Nephron (organoid): ENCODE measurements around the gene CORO1C.

Source experiments
- H3K27ac Mint-ChIP-seq, 3 experiments: 2 replicates each; pipeline ENCODE4 v1.8.0; 2020; ENCODE audit warnings: mixed read lengths in 3 of 3, mild to moderate bottlenecking in 2 of 3, moderate library complexity in 1 of 3
- H3K27me3 Mint-ChIP-seq: 2 replicates; pipeline ENCODE4 v1.8.0; 2021; ENCODE audit warnings: low read depth, mild to moderate bottlenecking, moderate library complexity, mixed read lengths
- H3K36me3 Mint-ChIP-seq: 2 replicates; pipeline ENCODE4 v1.8.0; 2020; ENCODE audit warnings: low read depth, mixed read lengths
- H3K4me1 Mint-ChIP-seq: 2 replicates; pipeline ENCODE4 v1.8.0; 2020; ENCODE audit warnings: mixed read lengths
- H3K4me3 Mint-ChIP-seq, 3 experiments: 2 replicates each; pipeline ENCODE4 v1.8.0; 2020; ENCODE audit warnings: mild to moderate bottlenecking in 3 of 3, mixed read lengths in 3 of 3, moderate library complexity in 2 of 3
- H3K9me3 Mint-ChIP-seq: 2 replicates; pipeline ENCODE4 v1.8.0; 2020; ENCODE audit warnings: mixed read lengths
- TF ChIP-seq, protein P1 (sequence below), 3 experiments: fragments of 200-600 bp; sonication (generic); IDR thresholded peaks; one replicate each; pipeline ENCODE4 v1.5.0; 2021; ENCODE audit warnings: antibody characterized with exemption in 3 of 3; ENCODE audit not compliant: unreplicated experiment in 3 of 3

The CORO1C gene

DNA sequence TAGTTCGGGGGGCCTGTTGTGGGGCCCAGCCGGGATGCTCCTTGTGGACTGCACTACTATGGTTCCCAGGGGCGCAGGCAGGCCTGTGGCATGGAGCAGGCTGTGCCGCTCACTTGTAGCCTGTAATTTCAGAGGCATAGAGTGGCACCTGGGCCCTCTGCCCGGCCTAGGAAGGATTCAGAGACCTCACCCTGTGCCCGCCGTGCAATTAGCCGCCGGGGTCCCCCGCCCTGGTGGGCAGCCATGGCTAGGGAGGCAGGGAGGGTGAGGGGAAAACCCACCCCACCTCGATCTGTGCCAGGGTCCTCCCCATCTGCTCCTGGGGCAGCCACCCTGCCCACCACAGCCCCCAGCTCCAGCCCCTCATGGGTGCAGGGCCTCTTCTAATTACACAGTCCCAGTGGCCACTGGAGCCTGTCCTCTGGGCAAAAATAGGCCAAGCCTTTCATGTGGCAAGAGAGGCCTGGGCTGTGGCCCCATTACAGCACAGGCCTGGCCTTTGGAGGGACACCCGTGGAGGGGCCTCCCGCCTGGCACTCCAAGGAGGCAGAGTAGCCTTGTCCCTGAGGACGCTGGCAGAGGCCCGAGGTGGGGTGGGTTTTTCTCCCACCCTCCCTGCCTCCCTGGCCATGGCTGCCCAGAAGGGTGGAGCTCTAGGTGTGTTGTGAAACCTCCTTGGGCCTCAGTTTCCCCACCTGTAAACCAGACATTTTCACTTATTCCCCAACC lies 128.2 kb downstream of the CORO1C start:
- Mint-ChIP-seq H3K36me3 (no peaks in the 10 kb centered on the region), H3K4me1 (peaks cover 34% of the 10 kb centered on the region), H3K4me3 (no peak overlapping the region), H3K27me3 (peaks cover 17% of the 10 kb centered on the region), H3K27ac (peak overlapping the region in 1 of 3 experiments; percentile 6), H3K9me3 (no peaks in the 10 kb centered on the region)
- TF ChIP-seq, protein P1, sequence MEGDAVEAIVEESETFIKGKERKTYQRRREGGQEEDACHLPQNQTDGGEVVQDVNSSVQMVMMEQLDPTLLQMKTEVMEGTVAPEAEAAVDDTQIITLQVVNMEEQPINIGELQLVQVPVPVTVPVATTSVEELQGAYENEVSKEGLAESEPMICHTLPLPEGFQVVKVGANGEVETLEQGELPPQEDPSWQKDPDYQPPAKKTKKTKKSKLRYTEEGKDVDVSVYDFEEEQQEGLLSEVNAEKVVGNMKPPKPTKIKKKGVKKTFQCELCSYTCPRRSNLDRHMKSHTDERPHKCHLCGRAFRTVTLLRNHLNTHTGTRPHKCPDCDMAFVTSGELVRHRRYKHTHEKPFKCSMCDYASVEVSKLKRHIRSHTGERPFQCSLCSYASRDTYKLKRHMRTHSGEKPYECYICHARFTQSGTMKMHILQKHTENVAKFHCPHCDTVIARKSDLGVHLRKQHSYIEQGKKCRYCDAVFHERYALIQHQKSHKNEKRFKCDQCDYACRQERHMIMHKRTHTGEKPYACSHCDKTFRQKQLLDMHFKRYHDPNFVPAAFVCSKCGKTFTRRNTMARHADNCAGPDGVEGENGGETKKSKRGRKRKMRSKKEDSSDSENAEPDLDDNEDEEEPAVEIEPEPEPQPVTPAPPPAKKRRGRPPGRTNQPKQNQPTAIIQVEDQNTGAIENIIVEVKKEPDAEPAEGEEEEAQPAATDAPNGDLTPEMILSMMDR (IDR thresholded peaks at IDR 0.05; ENCODE audit: unreplicated experiment in 3 of 3): no peak

DNA sequence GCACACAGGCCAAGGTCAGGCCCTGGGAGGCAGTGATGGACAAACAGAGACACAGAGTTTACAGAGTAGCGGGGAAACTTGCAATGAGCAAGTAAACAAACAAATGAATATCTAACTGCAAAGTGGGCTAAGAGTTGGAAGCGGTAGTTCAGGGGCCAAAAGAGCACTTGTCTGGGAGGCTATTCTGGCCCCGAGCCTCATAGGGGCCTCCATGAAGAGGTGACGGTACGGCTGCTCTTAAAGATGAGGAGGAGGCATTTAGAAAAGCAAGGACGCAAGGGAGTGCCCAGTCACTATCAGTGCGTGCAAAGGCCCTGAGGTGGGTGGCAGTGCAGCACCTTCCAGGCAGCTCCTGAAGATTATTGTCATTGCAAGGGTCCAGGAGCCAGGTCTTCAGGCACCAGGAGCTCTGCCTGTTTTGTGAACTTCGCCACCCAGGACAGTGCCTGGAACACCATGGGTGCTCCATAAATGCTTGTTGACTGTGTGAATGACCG lies 129.1 kb downstream of the CORO1C start:
- no peaks in the 10 kb centered on the region for H3K9me3 Mint-ChIP-seq
- TF ChIP-seq, protein P1 (IDR thresholded peaks at IDR 0.05; ENCODE audit: unreplicated experiment in 3 of 3): no peak
- H3K4me3 Mint-ChIP-seq: no peak overlapping the region
- no peaks in the 10 kb centered on the region for H3K36me3 Mint-ChIP-seq
- H3K27ac Mint-ChIP-seq: peak overlapping the region in 1 of 3 experiments; percentile 78
- peaks cover 33% of the 10 kb centered on the region for H3K4me1 Mint-ChIP-seq
- peaks cover 17% of the 10 kb centered on the region for H3K27me3 Mint-ChIP-seq

DNA sequence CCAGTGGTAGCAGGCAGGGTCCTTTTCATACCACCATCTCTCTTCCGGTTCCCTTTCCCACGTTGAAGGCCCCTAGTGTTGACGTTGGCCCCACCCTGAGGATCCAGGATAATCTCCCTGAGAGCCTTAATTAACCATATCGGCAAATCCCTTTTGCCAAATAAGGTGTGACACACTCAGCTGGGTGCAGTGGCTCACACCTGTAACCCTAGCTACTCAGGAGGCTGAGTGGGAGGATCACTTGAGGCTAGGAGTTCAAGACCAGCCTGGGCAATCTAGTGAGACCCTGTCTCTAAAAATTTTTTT lies 130.7 kb downstream of the CORO1C start:
- Mint-ChIP-seq H3K9me3 (no peaks in the 10 kb centered on the region), H3K36me3 (no peaks in the 10 kb centered on the region), H3K27ac (peak overlapping the region in 1 of 3 experiments; percentile 41), H3K4me1 (peaks cover 34% of the 10 kb centered on the region), H3K4me3 (peak overlapping the region in 2 of 3 experiments; percentile 31 to 49), H3K27me3 (peaks cover 17% of the 10 kb centered on the region)
- TF ChIP-seq, protein P1 (IDR thresholded peaks at IDR 0.05; ENCODE audit: unreplicated experiment in 3 of 3): no peak

DNA sequence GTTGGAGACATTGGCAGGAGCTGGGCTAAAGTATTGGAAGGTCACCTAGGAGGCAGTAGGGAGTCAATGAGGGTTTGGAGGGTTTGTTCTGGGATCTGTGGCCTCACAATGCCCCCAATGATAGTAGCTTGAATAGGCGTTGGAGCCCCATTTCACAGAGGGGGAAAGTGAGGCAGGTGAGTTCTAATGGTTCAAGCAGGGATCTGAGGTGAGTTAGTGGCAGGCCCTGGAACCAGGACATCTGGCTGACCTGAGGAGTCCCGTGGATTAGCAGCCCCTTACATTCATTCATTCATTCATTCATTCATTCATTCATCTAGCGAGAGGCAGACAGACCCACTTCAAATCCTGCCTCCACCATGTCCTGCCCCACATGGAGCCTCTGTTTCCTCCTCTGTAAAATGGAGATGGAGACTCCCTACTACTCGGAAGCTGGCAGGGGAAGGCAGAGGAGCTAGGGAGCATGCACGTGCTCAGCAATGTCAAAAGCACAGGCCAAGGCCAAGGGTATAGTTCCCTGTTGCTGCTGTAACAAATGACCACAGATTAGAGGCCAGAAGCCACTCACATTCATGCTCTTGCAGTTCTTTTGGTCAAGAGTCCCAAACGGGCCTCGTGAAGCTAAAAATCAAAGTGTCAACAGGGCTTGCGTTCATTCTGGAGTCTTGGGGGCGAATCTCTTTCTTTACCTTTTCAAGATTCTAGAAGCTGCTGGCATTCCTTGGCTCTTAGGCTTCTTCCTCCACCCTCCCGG lies 131.2 kb downstream of the CORO1C start:
- H3K27me3 Mint-ChIP-seq: peaks cover 14% of the 10 kb centered on the region
- H3K4me3 Mint-ChIP-seq: peak overlapping the region in 1 of 3 experiments; percentile 49
- peaks cover 34% of the 10 kb centered on the region for H3K4me1 Mint-ChIP-seq
- H3K36me3 Mint-ChIP-seq: no peaks in the 10 kb centered on the region
- TF ChIP-seq, protein P1 (IDR thresholded peaks at IDR 0.05; ENCODE audit: unreplicated experiment in 3 of 3): no peak
- peak overlapping the region in 2 of 3 experiments; percentile 34 to 41 for H3K27ac Mint-ChIP-seq
- H3K9me3 Mint-ChIP-seq: no peaks in the 10 kb centered on the region

DNA sequence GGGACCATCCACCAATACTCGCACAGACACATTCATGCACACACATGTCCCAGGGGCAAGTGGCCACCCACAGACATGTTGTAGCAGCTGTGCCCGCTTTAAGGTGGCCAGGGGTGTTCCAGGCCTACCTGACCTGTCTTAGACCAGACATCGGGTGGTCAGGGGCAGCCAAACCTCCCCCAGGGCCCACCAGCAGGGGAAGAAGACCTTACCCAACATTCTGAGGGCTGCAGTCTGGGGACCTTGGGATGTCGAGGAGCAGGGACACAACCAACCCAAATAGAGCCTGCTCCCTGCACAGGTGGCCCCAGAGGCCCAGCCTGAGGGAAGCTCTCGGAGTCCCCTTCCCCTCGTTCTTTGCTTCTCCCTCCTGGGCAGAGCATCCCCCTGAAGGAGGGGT lies 131.8 kb downstream of the CORO1C start:
- Mint-ChIP-seq H3K9me3 (no peaks in the 10 kb centered on the region), H3K4me1 (peaks cover 28% of the 10 kb centered on the region), H3K36me3 (no peaks in the 10 kb centered on the region), H3K4me3 (peak overlapping the region in 2 of 3 experiments; percentile 37 to 40), H3K27ac (peak overlapping the region in 2 of 3 experiments; percentile 34 to 60), H3K27me3 (peaks cover 9% of the 10 kb centered on the region)
- TF ChIP-seq, protein P1 (IDR thresholded peaks at IDR 0.05; ENCODE audit: unreplicated experiment in 3 of 3): no peak
